Measurements from ENCODE around the gene ARVCF.

ARVCF gene, protein sequence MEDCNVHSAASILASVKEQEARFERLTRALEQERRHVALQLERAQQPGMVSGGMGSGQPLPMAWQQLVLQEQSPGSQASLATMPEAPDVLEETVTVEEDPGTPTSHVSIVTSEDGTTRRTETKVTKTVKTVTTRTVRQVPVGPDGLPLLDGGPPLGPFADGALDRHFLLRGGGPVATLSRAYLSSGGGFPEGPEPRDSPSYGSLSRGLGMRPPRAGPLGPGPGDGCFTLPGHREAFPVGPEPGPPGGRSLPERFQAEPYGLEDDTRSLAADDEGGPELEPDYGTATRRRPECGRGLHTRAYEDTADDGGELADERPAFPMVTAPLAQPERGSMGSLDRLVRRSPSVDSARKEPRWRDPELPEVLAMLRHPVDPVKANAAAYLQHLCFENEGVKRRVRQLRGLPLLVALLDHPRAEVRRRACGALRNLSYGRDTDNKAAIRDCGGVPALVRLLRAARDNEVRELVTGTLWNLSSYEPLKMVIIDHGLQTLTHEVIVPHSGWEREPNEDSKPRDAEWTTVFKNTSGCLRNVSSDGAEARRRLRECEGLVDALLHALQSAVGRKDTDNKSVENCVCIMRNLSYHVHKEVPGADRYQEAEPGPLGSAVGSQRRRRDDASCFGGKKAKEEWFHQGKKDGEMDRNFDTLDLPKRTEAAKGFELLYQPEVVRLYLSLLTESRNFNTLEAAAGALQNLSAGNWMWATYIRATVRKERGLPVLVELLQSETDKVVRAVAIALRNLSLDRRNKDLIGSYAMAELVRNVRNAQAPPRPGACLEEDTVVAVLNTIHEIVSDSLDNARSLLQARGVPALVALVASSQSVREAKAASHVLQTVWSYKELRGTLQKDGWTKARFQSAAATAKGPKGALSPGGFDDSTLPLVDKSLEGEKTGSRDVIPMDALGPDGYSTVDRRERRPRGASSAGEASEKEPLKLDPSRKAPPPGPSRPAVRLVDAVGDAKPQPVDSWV

DNA sequence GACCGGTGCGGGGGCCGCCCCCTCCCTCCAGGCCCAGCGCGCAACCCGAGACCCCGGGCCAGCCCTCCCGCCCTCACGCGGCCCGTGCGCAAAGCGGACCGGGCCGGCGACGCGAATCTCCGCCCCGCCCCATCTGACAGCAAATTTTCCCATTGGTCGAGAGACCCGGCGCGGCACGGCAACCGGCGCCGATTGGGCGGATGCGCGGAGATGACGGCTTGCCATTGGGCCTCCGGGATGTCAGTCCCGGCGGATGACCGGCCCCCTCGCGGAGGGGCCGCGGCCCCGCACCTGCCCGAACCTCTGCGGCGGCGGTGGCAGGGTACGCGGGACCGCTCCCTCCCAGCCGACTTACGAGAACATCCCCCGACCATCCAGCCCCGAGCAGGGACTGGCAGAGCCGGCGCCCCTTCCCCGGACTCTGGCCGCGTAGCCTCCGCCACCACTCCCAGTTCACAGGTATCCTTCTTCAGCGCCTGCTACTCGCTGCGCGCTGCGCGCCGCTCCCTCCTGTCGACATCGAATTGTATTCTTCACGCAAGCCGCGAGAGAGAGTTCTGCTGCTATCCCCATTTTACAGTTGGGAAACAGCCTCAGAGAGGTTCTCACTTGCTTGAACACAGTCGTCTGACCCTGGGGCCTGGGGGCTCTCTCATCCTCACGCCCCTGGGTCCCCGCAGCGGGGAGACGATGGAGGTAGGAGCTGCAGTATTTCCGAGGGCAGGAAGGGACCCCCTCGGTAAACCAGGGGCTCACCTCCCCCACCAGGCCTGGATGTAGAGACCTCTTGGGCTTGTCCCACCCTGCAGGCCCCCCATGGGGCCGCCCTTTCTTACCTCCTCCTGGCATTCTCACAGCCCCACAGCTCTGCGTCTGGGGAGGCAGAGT lies at the start of gene ARVCF:
TSS of gene ARVCF (minus strand) at position 90 of the 888 bp plus-strand sequence. CDS start 26,029 bp downstream, outside the sequence.
- no peaks in the 10 kb centered on the region for H3F3A ChIP-seq (ENCODE audit: control insufficient read depth, insufficient read depth)
- peaks cover 10% of the 10 kb centered on the region for H3K79me2 ChIP-seq (ENCODE audit: control insufficient read depth, low read length)
- H3K9me2 ChIP-seq (replicated peaks; ENCODE audit: control insufficient read depth, low read length) = no peaks in the 10 kb centered on the region
- no peak within 1 kb of the TSS for H3K27ac ChIP-seq (ENCODE audit: low read depth, low read length)
- H3K27me3 ChIP-seq (ENCODE audit: control insufficient read depth, low read length) = peaks cover 37% of the 10 kb centered on the region
- peaks cover 4% of the 10 kb centered on the region; the same call in 1 of the 2 replicates for H3K36me3 ChIP-seq (ENCODE audit: control insufficient read depth, low read length)
- peaks cover 24% of the 10 kb centered on the region for H3K4me1 ChIP-seq (ENCODE audit: control insufficient read depth, low read length)
- peak within 1 kb of the TSS; percentile 78 for H3K4me2 ChIP-seq (ENCODE audit: low read length)
- peak within 1 kb of the TSS; percentile 81 for H3K4me3 ChIP-seq (ENCODE audit: low read length)
- no peaks in the 10 kb centered on the region for H3K9me3 ChIP-seq (ENCODE audit: control insufficient read depth, insufficient read depth, low read length)
- no peak for TF ChIP-seq EZH2phosphoT487 (IDR thresholded peaks at IDR 0.05; ENCODE audit: borderline replicate concordance, low read length)
- H4K20me1 ChIP-seq (ENCODE audit: control insufficient read depth, insufficient read depth, low read depth, low read length) = 0 out of 2 replicates have a peak, but pooled peaks cover under 1% of the 10 kb centered on the region

DNA sequence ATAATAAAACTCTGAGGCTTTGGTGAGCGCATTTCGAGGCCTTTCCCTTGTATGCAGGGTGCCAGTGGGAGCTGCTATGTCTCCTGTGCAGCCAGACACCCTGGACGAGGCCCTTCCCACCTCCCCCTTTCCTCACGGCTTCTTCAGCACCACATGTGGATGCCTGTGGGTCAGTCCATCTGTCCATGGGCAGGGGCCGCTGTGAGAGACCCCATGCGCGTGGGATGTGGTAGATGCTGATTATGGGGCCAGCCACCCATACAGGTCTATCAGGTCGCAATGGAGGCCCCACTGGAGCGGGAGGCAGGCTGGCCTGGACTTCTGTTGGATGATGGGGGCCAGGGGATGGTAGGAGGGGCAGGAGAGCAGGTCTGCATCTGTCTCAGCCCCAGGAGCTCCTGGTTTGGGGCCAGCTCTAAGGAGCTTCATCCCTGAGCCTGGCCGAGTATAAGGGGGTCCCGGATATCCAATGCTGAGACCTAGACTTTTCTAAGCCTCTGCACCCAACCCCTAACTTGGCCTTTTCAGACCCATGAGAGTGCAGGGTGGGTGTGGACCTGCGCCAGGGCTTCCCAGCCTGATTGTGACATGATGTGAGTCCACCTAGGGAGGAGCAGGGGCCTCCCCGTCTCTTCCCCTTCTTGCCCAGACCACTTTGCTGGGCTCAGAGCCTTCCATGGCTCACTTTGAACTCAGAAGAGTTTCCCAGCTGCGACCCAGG lies 49.4 kb upstream of the ARVCF start:
- H3K9me3 ChIP-seq (ENCODE audit: control insufficient read depth, insufficient read depth, low read length) = no peaks in the 10 kb centered on the region
- no peak overlapping the region for H3K27ac ChIP-seq (ENCODE audit: low read depth, low read length)
- peaks cover 3% of the 10 kb centered on the region; the same call in 1 of the 2 replicates for H3K36me3 ChIP-seq (ENCODE audit: control insufficient read depth, low read length)
- no peak overlapping the region for H3K4me2 ChIP-seq (ENCODE audit: low read length)
- TF ChIP-seq, protein P1, sequence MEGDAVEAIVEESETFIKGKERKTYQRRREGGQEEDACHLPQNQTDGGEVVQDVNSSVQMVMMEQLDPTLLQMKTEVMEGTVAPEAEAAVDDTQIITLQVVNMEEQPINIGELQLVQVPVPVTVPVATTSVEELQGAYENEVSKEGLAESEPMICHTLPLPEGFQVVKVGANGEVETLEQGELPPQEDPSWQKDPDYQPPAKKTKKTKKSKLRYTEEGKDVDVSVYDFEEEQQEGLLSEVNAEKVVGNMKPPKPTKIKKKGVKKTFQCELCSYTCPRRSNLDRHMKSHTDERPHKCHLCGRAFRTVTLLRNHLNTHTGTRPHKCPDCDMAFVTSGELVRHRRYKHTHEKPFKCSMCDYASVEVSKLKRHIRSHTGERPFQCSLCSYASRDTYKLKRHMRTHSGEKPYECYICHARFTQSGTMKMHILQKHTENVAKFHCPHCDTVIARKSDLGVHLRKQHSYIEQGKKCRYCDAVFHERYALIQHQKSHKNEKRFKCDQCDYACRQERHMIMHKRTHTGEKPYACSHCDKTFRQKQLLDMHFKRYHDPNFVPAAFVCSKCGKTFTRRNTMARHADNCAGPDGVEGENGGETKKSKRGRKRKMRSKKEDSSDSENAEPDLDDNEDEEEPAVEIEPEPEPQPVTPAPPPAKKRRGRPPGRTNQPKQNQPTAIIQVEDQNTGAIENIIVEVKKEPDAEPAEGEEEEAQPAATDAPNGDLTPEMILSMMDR (IDR thresholded peaks at IDR 0.05; ENCODE audit: low read depth, low read length, poor library complexity, severe bottlenecking) = no peak
- TF ChIP-seq EZH2phosphoT487 (IDR thresholded peaks at IDR 0.05; ENCODE audit: borderline replicate concordance, low read length) = no peak
- no peaks in the 10 kb centered on the region for H3K27me3 ChIP-seq (ENCODE audit: control insufficient read depth, low read length)
- no peak overlapping the region for H3K4me3 ChIP-seq (ENCODE audit: low read length)
- H3K4me1 ChIP-seq (ENCODE audit: control insufficient read depth, low read length) = no peaks in the 10 kb centered on the region
- H3K79me2 ChIP-seq (ENCODE audit: control insufficient read depth, low read length) = no peaks in the 10 kb centered on the region
- no peaks in the 10 kb centered on the region for H3K9me2 ChIP-seq (replicated peaks; ENCODE audit: control insufficient read depth, low read length)
- no peaks in the 10 kb centered on the region for H3F3A ChIP-seq (ENCODE audit: control insufficient read depth, insufficient read depth)
- H4K20me1 ChIP-seq (ENCODE audit: control insufficient read depth, insufficient read depth, low read depth, low read length) = no peaks in the 10 kb centered on the region

DNA sequence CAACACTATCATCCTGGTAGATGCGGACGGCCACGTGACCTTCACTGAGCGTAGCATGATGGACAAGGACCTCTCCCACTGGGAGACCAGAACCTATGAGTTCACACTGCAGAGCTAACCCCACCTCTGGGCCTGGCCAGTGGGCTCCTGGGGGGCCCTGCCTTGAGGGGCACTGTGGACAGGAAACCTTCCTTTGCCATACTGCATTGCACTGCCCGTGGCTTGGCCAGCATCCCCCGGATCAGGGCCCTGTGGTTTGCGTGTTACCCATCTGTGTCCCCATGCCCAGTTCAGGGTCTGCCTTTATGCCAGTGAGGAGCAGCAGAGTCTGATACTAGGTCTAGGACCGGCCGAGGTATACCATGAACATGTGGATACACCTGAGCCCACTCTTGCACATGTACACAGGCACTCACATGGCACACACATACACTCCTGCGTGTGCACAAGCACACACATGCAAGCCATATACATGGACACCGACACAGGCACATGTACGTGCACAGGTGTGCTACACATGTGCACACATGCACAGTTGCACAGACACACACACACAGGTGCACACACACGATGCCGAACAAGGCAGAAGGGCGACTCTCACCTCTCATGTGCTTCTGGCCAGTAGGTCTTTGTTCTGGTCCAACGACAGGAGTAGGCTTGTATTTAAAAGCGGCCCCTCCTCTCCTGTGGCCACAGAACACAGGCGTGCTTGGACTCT lies 48.1 kb upstream of the ARVCF start:
- Histone ChIP-seq H3K36me3 (ENCODE audit: control insufficient read depth, low read length) (peaks cover 4% of the 10 kb centered on the region; the same call in 1 of the 2 replicates), H3K27me3 (ENCODE audit: control insufficient read depth, low read length) (no peaks in the 10 kb centered on the region), H3K4me2 (ENCODE audit: low read length) (no peak overlapping the region), H3K4me3 (ENCODE audit: low read length) (no peak overlapping the region), H4K20me1 (ENCODE audit: control insufficient read depth, insufficient read depth, low read depth, low read length) (no peaks in the 10 kb centered on the region), H3K9me2 (replicated peaks; ENCODE audit: control insufficient read depth, low read length) (no peaks in the 10 kb centered on the region), H3K27ac (ENCODE audit: low read depth, low read length) (no peak overlapping the region), H3K4me1 (ENCODE audit: control insufficient read depth, low read length) (no peaks in the 10 kb centered on the region), H3K9me3 (ENCODE audit: control insufficient read depth, insufficient read depth, low read length) (no peaks in the 10 kb centered on the region), H3F3A (ENCODE audit: control insufficient read depth, insufficient read depth) (no peaks in the 10 kb centered on the region), H3K79me2 (ENCODE audit: control insufficient read depth, low read length) (no peaks in the 10 kb centered on the region)
- TF ChIP-seq, protein P1 (IDR thresholded peaks at IDR 0.05; ENCODE audit: low read depth, low read length, poor library complexity, severe bottlenecking) = no peak
